GM23338 (cell line): ENCODE data around the gene SPR. TPM values are rescaled to one million over a fixed set of nuclear protein-coding genes. Genes with fewer than 3 reads are reported as not detected.

Experiments
- ATAC-seq: fragments of 200-7000 bp; cut with Tn5 transposase; 3 replicates; pipeline ENCODE4 v1.9.1; 2020
- DNase-seq: peaks from one replicate; pipeline ENCODE4 v3.0.0-alpha.2; 2015; ENCODE audit warnings: low spot score
- H2AFZ ChIP-seq: fragments of 200-600 bp; sonication (generic); 2 replicates; pipeline ENCODE4 v1.8.0; 2016; ENCODE audit warnings: antibody characterized with exemption, mild to moderate bottlenecking, moderate library complexity
- H3F3A ChIP-seq: fragments of 200-600 bp; sonication (generic); replicated peaks from 2 replicates; pipeline ENCODE4 v1.8.0; 2017; ENCODE audit warnings: antibody characterized with exemption, mixed run types, low read depth
- H3K27ac ChIP-seq: fragments of 200-600 bp; sonication (generic); 2 replicates; pipeline ENCODE4 v1.6.1; 2016; ENCODE audit warnings: low read depth
- H3K27me3 ChIP-seq: fragments of 200-600 bp; sonication (generic); 2 replicates; pipeline ENCODE4 v1.8.0; 2016; ENCODE audit warnings: mild to moderate bottlenecking, mixed run types, moderate library complexity; ENCODE audit not compliant: insufficient read depth
- H3K36me3 ChIP-seq: fragments of 200-600 bp; sonication (generic); 2 replicates; pipeline ENCODE4 v1.8.0; 2016; ENCODE audit warnings: mild to moderate bottlenecking; ENCODE audit not compliant: insufficient read depth
- H3K4me1 ChIP-seq: fragments of 200-600 bp; sonication (generic); 2 replicates; pipeline ENCODE4 v1.8.0; 2016; ENCODE audit warnings: mild to moderate bottlenecking, moderate library complexity; ENCODE audit not compliant: insufficient read depth
- H3K4me2 ChIP-seq: fragments of 200-600 bp; sonication (generic); 2 replicates; pipeline ENCODE4 v1.7.1; 2017; ENCODE audit warnings: mixed run types
- H3K4me3 ChIP-seq: fragments of 200-600 bp; sonication (generic); 2 replicates; pipeline ENCODE4 v1.6.1; 2016; ENCODE audit warnings: mixed run types
- H3K79me2 ChIP-seq: fragments of 200-600 bp; sonication (generic); replicated peaks from 2 replicates; pipeline ENCODE4 v1.8.0; 2017; ENCODE audit warnings: mild to moderate bottlenecking; ENCODE audit not compliant: insufficient read depth
- H3K9me2 ChIP-seq: fragments of 200-600 bp; sonication (generic); 2 replicates; pipeline ENCODE4 v1.8.0; 2017; ENCODE audit not compliant: insufficient read depth
- H4K20me1 ChIP-seq: fragments of 200-600 bp; sonication (generic); replicated peaks from 2 replicates; pipeline ENCODE4 v1.8.0; 2017; ENCODE audit warnings: mild to moderate bottlenecking; ENCODE audit not compliant: insufficient read depth
- H3K27ac Mint-ChIP-seq: 2 replicates; pipeline ENCODE4 v1.8.0; 2020; ENCODE audit warnings: inconsistent platforms, mild to moderate bottlenecking, moderate library complexity, mixed read lengths
- H3K27me3 Mint-ChIP-seq: 3 replicates; pipeline ENCODE4 v1.8.0; 2022; ENCODE audit warnings: low read depth, mild to moderate bottlenecking, moderate library complexity, mixed read lengths, inconsistent platforms; ENCODE audit not compliant: insufficient read depth, poor library complexity
- H3K36me3 Mint-ChIP-seq: 3 replicates; pipeline ENCODE4 v1.8.0; 2021; ENCODE audit warnings: low read depth, mild to moderate bottlenecking, inconsistent platforms, moderate library complexity, mixed read lengths
- H3K4me1 Mint-ChIP-seq: 3 replicates; pipeline ENCODE4 v1.8.0; 2020; ENCODE audit warnings: mild to moderate bottlenecking, inconsistent platforms, mixed read lengths
- H3K4me3 Mint-ChIP-seq: 3 replicates; pipeline ENCODE4 v1.8.0; 2021; ENCODE audit warnings: moderate library complexity, mild to moderate bottlenecking, inconsistent platforms, mixed read lengths
- H3K9me3 Mint-ChIP-seq: 3 replicates; pipeline ENCODE4 v1.8.0; 2020; ENCODE audit warnings: moderate library complexity, mild to moderate bottlenecking, inconsistent platforms, mixed read lengths
- CREB1 ChIP-seq: fragments of 250-450 bp; sonication (Bioruptor Pico); IDR thresholded peaks from 2 replicates; pipeline ENCODE4 v1.5.0; 2020; ENCODE audit warnings: low read depth, mild to moderate bottlenecking, moderate library complexity
- CTCF ChIP-seq, 2 experiments: fragments of 200-600 bp in 1 of 2; sonication (generic) in 1 of 2; conservative IDR thresholded peaks; 2 replicates each; pipeline versions ENCODE4 v1.5.1 to v1.6.1; 2016 to 2017; ENCODE audit warnings: antibody characterized with exemption in 2 of 2, low read depth in 2 of 2, mild to moderate bottlenecking in 2 of 2, moderate library complexity in 1 of 2
- ETS1 ChIP-seq: IDR thresholded peaks from 2 replicates; pipeline ENCODE4 v1.6.1; 2016; ENCODE audit warnings: antibody characterized with exemption
- EZH2 ChIP-seq: fragments of 200-600 bp; sonication (generic); IDR thresholded peaks from one replicate; pipeline ENCODE4 v1.8.0; 2017; ENCODE audit warnings: antibody characterized with exemption, mild to moderate bottlenecking, low read depth; ENCODE audit not compliant: unreplicated experiment
- EZH2phosphoT487 ChIP-seq: fragments of 200-600 bp; sonication (generic); IDR thresholded peaks from one replicate; pipeline ENCODE4 v1.8.1; 2018; ENCODE audit warnings: antibody characterized with exemption; ENCODE audit not compliant: unreplicated experiment
- JUNB ChIP-seq: IDR thresholded peaks from one replicate; pipeline ENCODE4 v1.6.1; 2016; ENCODE audit warnings: antibody characterized with exemption; ENCODE audit not compliant: unreplicated experiment
- NANOG ChIP-seq: IDR thresholded peaks from 2 replicates; pipeline ENCODE4 v1.6.1; 2016; ENCODE audit warnings: antibody characterized with exemption, borderline replicate concordance
- POLR2AphosphoS5 ChIP-seq: IDR thresholded peaks from 2 replicates; pipeline ENCODE4 v1.6.1; 2016; ENCODE audit warnings: antibody characterized with exemption, low read depth
- REST ChIP-seq: IDR thresholded peaks from one replicate; pipeline ENCODE4 v1.6.1; 2018; ENCODE audit warnings: antibody characterized with exemption; ENCODE audit not compliant: unreplicated experiment
- STAT1 ChIP-seq: IDR thresholded peaks from one replicate; pipeline ENCODE4 v1.6.1; 2016; ENCODE audit warnings: antibody characterized with exemption; ENCODE audit not compliant: unreplicated experiment
- ZNF114 ChIP-seq: fragments of 250-450 bp; sonication (Bioruptor Pico); IDR thresholded peaks from 2 replicates; pipeline ENCODE4 v1.5.0; 2020; ENCODE audit warnings: mild to moderate bottlenecking, moderate library complexity
- ZNF331 ChIP-seq: fragments of 250-450 bp; sonication (Bioruptor Pico); IDR thresholded peaks from 2 replicates; pipeline ENCODE4 v1.5.0; 2020; ENCODE audit warnings: low read depth, mild to moderate bottlenecking, moderate library complexity
- ZNF462 ChIP-seq: fragments of 250-450 bp; sonication (Bioruptor Pico); IDR thresholded peaks from 2 replicates; pipeline ENCODE4 v1.5.0; 2020; ENCODE audit warnings: mild to moderate bottlenecking, moderate library complexity
- polyA plus RNA-seq: library from polyadenylated mRNA; unstranded; fragments of >200 nt; fragmentation: Nextera tagmentation; extraction: Ambion mirVana; gene quantifications from 2 replicates; pipeline ENCODE4 v1.2.1, GENCODE V29; 2016
- total RNA-seq: library from RNA; depleted of rRNA; stranded (reverse); fragments of >200 nt; shearing (Covaris generic); gene quantifications from 2 replicates; pipeline ENCODE4 v1.2.3, GENCODE V29; 2014

Gene SPR
- total and polyA plus RNA-seq, 2 experiments from 2014 or later, result 10.7 to 15.2 TPM

GRCh38 chr2:72871060-72871459, 16.1 kb upstream of the SPR start:
- H3K27me3 Mint-ChIP-seq, result no peaks in the 10 kb centered on the region
- Histone ChIP-seq H2AFZ (no peak overlapping the region), H3K27ac (no peak overlapping the region), H3K27me3 (no peaks in the 10 kb centered on the region; the same call in 1 of the 2 replicates), H3K36me3 (no peaks in the 10 kb centered on the region), H3K79me2 (no peaks in the 10 kb centered on the region), H4K20me1 (no peaks in the 10 kb centered on the region), H3K4me1 (no peaks in the 10 kb centered on the region), H3K4me2 (no peak overlapping the region), H3K4me3 (no peak overlapping the region), H3F3A (no peaks in the 10 kb centered on the region), H3K9me2 (no peaks in the 10 kb centered on the region)
- DNase-seq (no peak), ATAC-seq (no peak)
- peaks cover 7% of the 10 kb centered on the region; the same call in 2 of the 3 replicates for H3K9me3 Mint-ChIP-seq
- no peaks in the 10 kb centered on the region for H3K36me3 Mint-ChIP-seq
- H3K4me3 Mint-ChIP-seq, result no peak overlapping the region
- no peaks in the 10 kb centered on the region for H3K4me1 Mint-ChIP-seq
- no peak overlapping the region for H3K27ac Mint-ChIP-seq
- no peak for TF ChIP-seq POLR2AphosphoS5
- no peak for TF ChIP-seq CREB1 (CRISPR knock-in tag)
- no peak for TF ChIP-seq EZH2
- TF ChIP-seq STAT1, result no peak
- TF ChIP-seq NANOG, result no peak
- no peak for TF ChIP-seq ZNF114
- TF ChIP-seq EZH2phosphoT487, result no peak
- TF ChIP-seq ETS1, result no peak
- no peak for TF ChIP-seq ZNF331 (CRISPR knock-in tag)
- TF ChIP-seq CTCF (conservative IDR thresholded peaks at IDR 0.05; ENCODE audit: low read depth in 2 of 2), result no peak
- TF ChIP-seq REST, result no peak
- TF ChIP-seq ZNF462 (CRISPR knock-in tag), result no peak
- no peak for TF ChIP-seq JUNB
